Naive thymus-derived CD4-positive, alpha-beta T cell (primary cell): ENCODE results near the gene MYO7A. TPM values are rescaled to one million over a fixed set of nuclear protein-coding genes. Genes with fewer than 3 reads are reported as not detected.

Source experiments
- ATAC-seq: fragments of 150-1000 bp; cut with Tn5 transposase; 2 replicates; pipeline ENCODE4 v1.10.0; 2021; ENCODE audit warnings: mild to moderate bottlenecking, moderate library complexity
- CTCF ChIA-PET: fragments of 350-600 bp; sonication (Branson Sonifier 250); formaldehyde crosslinking; loops from one replicate; lab custom pipeline; 2021; ENCODE audit warnings: antibody characterized with exemption; lab: Charles Lee
- POLR2A ChIA-PET: fragments of 350-600 bp; sonication (Branson Sonifier 250); formaldehyde crosslinking; loops from one replicate; lab custom pipeline; 2021; ENCODE audit warnings: antibody characterized with exemption, inconsistent platforms; lab: Charles Lee
- DNase-seq, 9 donors: peaks; one replicate each; pipeline versions ENCODE4 v3.0.0 to v3.0.0-alpha.2; 2020 to 2022; ENCODE audit warnings: mixed read lengths in 1 of 9
- H3K27ac ChIP-seq: one replicate; pipeline ENCODE4 v1.7.0; 2013; ENCODE audit warnings: mild to moderate bottlenecking, low read depth, low read length, moderate library complexity
- H3K27me3 ChIP-seq, 2 donors: one replicate each; pipeline ENCODE4 v1.7.0; 2013; ENCODE audit warnings: low read length in 2 of 2, mild to moderate bottlenecking in 2 of 2, moderate library complexity in 2 of 2; ENCODE audit not compliant: control insufficient read depth in 2 of 2, insufficient read depth in 2 of 2
- H3K36me3 ChIP-seq, 3 experiments: 1 replicate in 2 of 3; 2 replicates in 1 of 3; pipeline ENCODE4 v1.7.0; 2013; ENCODE audit warnings: low read length in 3 of 3, mild to moderate bottlenecking in 3 of 3, moderate library complexity in 1 of 3; ENCODE audit not compliant: insufficient read depth in 3 of 3, control insufficient read depth in 2 of 3
- H3K4me1 ChIP-seq, 2 donors: one replicate each; pipeline ENCODE4 v1.7.0; 2013; ENCODE audit warnings: low read length in 2 of 2, mild to moderate bottlenecking in 2 of 2, moderate library complexity in 1 of 2; ENCODE audit not compliant: control insufficient read depth in 2 of 2, insufficient read depth in 2 of 2
- H3K4me3 ChIP-seq: 2 replicates; pipeline ENCODE4 v1.7.0; 2013; ENCODE audit warnings: mild to moderate bottlenecking, low read length
- H3K9me3 ChIP-seq, 3 experiments: 1 replicate in 2 of 3; 2 replicates in 1 of 3; pipeline ENCODE4 v1.7.0; 2013; ENCODE audit warnings: low read length in 3 of 3; ENCODE audit not compliant: control insufficient read depth in 2 of 3
- H3K27ac Mint-ChIP-seq, 9 donors: one replicate each; pipeline ENCODE4 v1.8.0; 2020 to 2022; ENCODE audit warnings: mixed read lengths in 9 of 9, mild to moderate bottlenecking in 8 of 9, moderate library complexity in 5 of 9, inconsistent platforms in 2 of 9
- H3K27me3 Mint-ChIP-seq, 5 donors: one replicate each; pipeline ENCODE4 v1.8.0; 2021 to 2022; ENCODE audit warnings: mixed read lengths in 5 of 5, mild to moderate bottlenecking in 1 of 5
- H3K36me3 Mint-ChIP-seq, 5 donors: one replicate each; pipeline ENCODE4 v1.8.0; 2020 to 2022; ENCODE audit warnings: mixed read lengths in 5 of 5, mild to moderate bottlenecking in 3 of 5, inconsistent platforms in 1 of 5
- H3K4me1 Mint-ChIP-seq, 7 donors: one replicate each; pipeline ENCODE4 v1.8.0; 2020 to 2022; ENCODE audit warnings: mixed read lengths in 7 of 7, mild to moderate bottlenecking in 3 of 7, inconsistent platforms in 1 of 7
- H3K4me3 Mint-ChIP-seq, 10 donors: one replicate each; pipeline ENCODE4 v1.8.0; 2020 to 2022; ENCODE audit warnings: mild to moderate bottlenecking in 10 of 10, mixed read lengths in 10 of 10, moderate library complexity in 6 of 10, inconsistent platforms in 2 of 10
- H3K9me3 Mint-ChIP-seq, 11 donors: one replicate each; pipeline ENCODE4 v1.8.0; 2020 to 2022; ENCODE audit warnings: mixed read lengths in 11 of 11, mild to moderate bottlenecking in 4 of 11, inconsistent platforms in 1 of 11, moderate library complexity in 1 of 11
- intact Hi-C, 2 donors: fragments of 100-400 bp; cut with micrococcal nuclease; formaldehyde crosslinking; loops; one replicate each; pipeline ENCODE4 v1.15.1; 2023
- polyA plus RNA-seq, 2 donors: library from polyadenylated mRNA; unstranded; fragments of 300-500 nt; fragmentation: Illumina TruSeq; gene quantifications; one replicate each; pipeline ENCODE4 v1.2.3, GENCODE V29; 2021
- total RNA-seq, 6 experiments: library from RNA in 5 of 6; stranded (reverse) in 5 of 6; gene quantifications; 1 replicate in 5 of 6; 2 replicates in 1 of 6; pipeline ENCODE4 v1.2.3 and lab custom pipeline; 2021 to 2026

The MYO7A gene
- total and polyA plus RNA-seq, 7 experiments from 2014 or later = 0.07 to 2.5 (median 0.27) TPM; not detected in 2

DNA sequence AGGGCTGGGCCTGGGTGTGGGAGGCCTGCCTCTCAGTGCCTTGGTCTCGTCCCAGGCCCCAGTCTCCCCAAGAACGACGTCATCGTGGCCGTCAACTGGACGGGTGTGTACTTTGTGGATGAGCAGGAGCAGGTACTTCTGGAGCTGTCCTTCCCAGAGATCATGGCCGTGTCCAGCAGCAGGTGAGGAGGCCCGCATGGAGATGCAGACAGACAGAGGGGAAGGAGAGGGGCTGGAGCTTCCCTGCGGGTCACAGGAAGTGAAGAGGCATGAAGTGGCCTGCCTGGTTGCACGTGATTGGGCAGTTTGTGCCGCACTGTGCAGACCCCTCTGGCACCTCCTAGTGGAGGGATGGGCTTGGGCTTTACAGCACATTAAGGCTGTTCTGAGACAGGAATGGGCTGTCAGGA, 70.4 kb downstream of the MYO7A start:
- ChIA-PET CTCF (no interaction called here), POLR2A (no interaction called here)
- Histone ChIP-seq H3K4me1 (no peaks in the 10 kb centered on the region), H3K9me3 (no peaks in the 10 kb centered on the region), H3K36me3 (no peaks in the 10 kb centered on the region), H3K4me3 (no peak overlapping the region), H3K27me3 (no peaks in the 10 kb centered on the region), H3K27ac (no peak overlapping the region)
- Mint-ChIP-seq H3K27me3 (no peaks in the 10 kb centered on the region), H3K36me3 (no peaks in the 10 kb centered on the region), H3K4me3 (no peak overlapping the region), H3K9me3 (no peaks in the 10 kb centered on the region), H3K27ac (peak overlapping the region in 1 of 9 donors; percentile 82), H3K4me1 (peaks cover 0 to 2% (median 0%) of the 10 kb centered on the region in 7 donors)
- no peak for ATAC-seq
- intact Hi-C loops = no loop called here
- no peak for DNase-seq

DNA sequence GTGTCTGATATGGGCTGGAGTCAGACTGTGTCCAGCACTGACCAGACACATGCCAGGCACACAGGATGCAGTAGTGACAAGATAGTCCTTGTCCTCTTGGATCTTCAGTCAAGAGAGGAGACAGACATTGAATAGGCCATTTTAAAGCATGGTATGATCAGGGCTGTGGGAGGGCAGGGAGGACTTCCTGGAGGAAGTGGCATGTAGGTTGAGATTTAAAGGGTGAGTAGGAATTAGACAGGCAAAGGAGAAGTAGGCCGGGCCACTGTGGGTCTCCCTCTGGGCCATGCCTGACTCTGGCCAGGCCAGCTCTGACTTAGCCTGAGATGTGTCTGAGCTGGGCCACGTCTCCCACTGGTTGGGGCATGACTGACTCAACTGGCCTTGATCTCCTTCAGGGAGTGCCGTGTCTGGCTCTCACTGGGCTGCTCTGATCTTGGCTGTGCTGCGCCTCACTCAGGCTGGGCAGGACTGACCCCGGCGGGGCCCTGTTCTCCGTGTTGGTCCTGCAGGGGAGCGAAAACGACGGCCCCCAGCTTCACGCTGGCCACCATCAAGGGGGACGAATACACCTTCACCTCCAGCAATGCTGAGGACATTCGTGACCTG, 71.2 kb downstream of the MYO7A start:
- intact Hi-C loops = no loop called here
- Histone ChIP-seq H3K27me3 (no peaks in the 10 kb centered on the region), H3K4me1 (no peaks in the 10 kb centered on the region), H3K27ac (no peak overlapping the region), H3K4me3 (no peak overlapping the region), H3K9me3 (no peaks in the 10 kb centered on the region), H3K36me3 (no peaks in the 10 kb centered on the region)
- Mint-ChIP-seq H3K27me3 (no peaks in the 10 kb centered on the region), H3K4me3 (no peak overlapping the region), H3K27ac (no peak overlapping the region), H3K9me3 (no peaks in the 10 kb centered on the region), H3K36me3 (no peaks in the 10 kb centered on the region), H3K4me1 (peaks cover 0 to 5% (median 0%) of the 10 kb centered on the region in 7 donors)
- ChIA-PET POLR2A (no interaction called here), CTCF (no interaction called here)
- DNase-seq = no peak
- ATAC-seq = no peak

DNA sequence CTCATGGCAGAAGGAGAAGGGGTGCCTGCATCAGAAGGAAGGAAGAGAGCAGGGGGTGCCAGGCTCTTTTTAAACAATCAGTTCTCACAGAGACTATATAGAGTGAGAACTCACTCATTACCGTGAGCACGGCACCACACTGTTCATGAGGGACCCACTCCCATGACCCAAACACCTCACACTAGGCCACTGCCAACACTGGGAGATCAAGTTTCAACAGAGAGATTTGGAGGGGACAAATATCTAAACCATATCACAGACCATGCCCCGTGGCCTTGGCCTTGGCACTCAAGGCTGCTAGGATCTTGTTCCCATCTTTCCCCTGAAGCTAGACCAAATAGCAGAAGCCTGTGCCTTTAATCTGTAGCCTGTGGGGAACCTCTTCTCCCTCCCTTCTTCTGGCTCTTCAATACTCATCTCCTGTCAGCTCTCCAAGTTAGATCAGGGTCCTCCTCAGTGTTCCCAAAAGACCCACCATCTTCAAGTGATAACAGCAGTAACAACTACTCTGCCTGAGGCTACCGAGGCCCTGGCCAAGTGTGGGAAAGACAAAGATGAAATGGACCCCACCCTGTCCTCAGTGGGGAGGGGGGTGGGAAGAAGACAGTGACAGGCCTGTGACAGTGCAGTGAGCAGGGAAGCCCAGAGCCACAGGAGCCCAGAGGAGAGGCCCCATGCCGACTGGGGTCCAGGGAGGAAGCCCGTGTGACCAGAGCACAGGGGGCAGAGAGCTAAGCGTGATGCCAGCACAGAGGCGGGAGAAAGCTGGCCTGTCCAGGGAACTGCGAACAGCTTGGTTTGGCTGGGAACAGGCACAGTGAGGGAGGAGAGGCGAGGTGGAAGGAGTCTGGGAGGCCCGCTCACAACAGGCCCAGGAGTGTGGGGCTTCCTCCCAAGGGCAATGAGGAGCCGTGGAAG, 72.6 kb downstream of the MYO7A start:
- peak overlapping the region in 1 of 9 donors; percentile 26 for H3K27ac Mint-ChIP-seq
- H3K36me3 ChIP-seq = no peaks in the 10 kb centered on the region
- DNase-seq (no peak), ATAC-seq (no peak)
- no peaks in the 10 kb centered on the region for H3K4me1 ChIP-seq
- H3K4me3 ChIP-seq = no peak overlapping the region
- peaks cover 0 to 5% (median 0%) of the 10 kb centered on the region in 7 donors for H3K4me1 Mint-ChIP-seq
- intact Hi-C loops = no loop called here
- ChIA-PET POLR2A (no interaction called here), CTCF (no interaction called here)
- H3K36me3 Mint-ChIP-seq = no peaks in the 10 kb centered on the region
- no peaks in the 10 kb centered on the region for H3K27me3 Mint-ChIP-seq
- H3K9me3 ChIP-seq = no peaks in the 10 kb centered on the region
- H3K4me3 Mint-ChIP-seq = no peak overlapping the region
- H3K27ac ChIP-seq = no peak overlapping the region
- H3K9me3 Mint-ChIP-seq = no peaks in the 10 kb centered on the region
- no peaks in the 10 kb centered on the region for H3K27me3 ChIP-seq

DNA sequence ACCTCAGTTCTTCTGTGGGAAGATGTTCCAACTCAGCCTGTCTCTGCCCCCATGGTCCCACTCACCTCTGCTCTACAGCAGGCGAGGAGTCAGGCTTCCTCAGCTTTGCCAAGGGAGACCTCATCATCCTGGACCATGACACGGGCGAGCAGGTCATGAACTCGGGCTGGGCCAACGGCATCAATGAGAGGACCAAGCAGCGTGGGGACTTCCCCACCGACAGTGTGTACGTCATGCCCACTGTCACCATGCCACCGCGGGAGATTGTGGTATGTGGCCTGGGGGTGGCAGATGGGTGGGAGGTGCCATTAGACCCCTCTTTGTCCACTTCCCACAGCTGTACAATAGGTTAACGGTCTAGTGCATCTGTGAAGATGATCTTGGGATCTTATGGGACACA, 73.3 kb downstream of the MYO7A start:
- H3K4me1 Mint-ChIP-seq = peaks cover 0 to 5% (median 0%) of the 10 kb centered on the region in 7 donors
- no peaks in the 10 kb centered on the region for H3K9me3 Mint-ChIP-seq
- intact Hi-C loops = no loop called here
- Histone ChIP-seq H3K27ac (no peak overlapping the region), H3K36me3 (no peaks in the 10 kb centered on the region), H3K4me1 (no peaks in the 10 kb centered on the region), H3K9me3 (no peaks in the 10 kb centered on the region), H3K27me3 (no peaks in the 10 kb centered on the region), H3K4me3 (no peak overlapping the region)
- H3K27ac Mint-ChIP-seq = no peak overlapping the region
- H3K36me3 Mint-ChIP-seq = no peaks in the 10 kb centered on the region
- ATAC-seq (no peak), DNase-seq (peak in 1 of 9 donors; percentile 3)
- H3K4me3 Mint-ChIP-seq = no peak overlapping the region
- H3K27me3 Mint-ChIP-seq = no peaks in the 10 kb centered on the region
- POLR2A ChIA-PET = no interaction called here
- CTCF ChIA-PET = no interaction called here

DNA sequence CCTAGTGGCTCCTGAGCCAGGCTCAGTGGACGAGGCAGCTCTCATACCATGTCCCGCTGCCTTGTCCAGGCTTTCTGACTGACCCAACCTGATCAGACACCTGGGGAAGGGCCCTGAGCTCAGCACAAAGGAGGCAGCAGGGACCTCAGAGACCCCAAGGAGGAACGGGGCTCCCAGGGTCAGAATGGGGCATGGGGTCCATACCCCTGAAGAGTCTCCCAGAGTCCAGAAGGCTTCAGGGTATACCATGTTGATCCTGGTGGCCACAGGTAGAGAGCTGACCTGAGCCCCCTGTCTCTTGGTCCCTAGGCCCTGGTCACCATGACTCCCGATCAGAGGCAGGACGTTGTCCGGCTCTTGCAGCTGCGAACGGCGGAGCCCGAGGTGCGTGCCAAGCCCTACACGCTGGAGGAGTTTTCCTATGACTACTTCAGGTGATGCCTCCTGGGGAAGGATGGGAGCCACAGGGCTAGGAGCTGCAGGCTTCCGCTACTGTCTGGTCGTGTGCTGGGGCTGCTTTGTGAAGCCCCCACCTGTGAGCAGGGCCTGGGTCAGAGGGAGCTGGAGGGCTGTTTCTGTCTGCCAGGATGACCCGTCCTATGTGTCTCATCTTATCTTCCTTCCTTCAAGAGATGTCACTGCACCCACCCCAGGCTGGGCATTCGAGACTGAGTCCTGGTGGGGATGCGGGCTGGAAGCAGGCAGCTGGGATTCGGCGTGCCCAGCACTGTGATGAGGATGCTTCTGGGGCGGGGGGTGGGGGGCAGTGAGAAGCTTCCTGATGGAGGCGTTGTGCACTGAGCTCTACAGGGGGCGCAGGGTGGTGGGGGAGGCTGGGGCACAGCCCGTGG, 74.2 kb downstream of the MYO7A start:
- Histone ChIP-seq H3K9me3 (no peaks in the 10 kb centered on the region), H3K36me3 (no peaks in the 10 kb centered on the region), H3K4me1 (no peaks in the 10 kb centered on the region), H3K27ac (no peak overlapping the region), H3K4me3 (no peak overlapping the region), H3K27me3 (no peaks in the 10 kb centered on the region)
- intact Hi-C loops = no loop called here
- ChIA-PET POLR2A (no interaction called here), CTCF (no interaction called here)
- peak in 1 of 9 donors; percentile 1 for DNase-seq
- ATAC-seq = no peak
- Mint-ChIP-seq H3K9me3 (no peaks in the 10 kb centered on the region), H3K27me3 (no peaks in the 10 kb centered on the region), H3K27ac (no peak overlapping the region), H3K36me3 (no peaks in the 10 kb centered on the region), H3K4me3 (no peak overlapping the region), H3K4me1 (peaks cover 0 to 5% (median 0%) of the 10 kb centered on the region in 7 donors)

DNA sequence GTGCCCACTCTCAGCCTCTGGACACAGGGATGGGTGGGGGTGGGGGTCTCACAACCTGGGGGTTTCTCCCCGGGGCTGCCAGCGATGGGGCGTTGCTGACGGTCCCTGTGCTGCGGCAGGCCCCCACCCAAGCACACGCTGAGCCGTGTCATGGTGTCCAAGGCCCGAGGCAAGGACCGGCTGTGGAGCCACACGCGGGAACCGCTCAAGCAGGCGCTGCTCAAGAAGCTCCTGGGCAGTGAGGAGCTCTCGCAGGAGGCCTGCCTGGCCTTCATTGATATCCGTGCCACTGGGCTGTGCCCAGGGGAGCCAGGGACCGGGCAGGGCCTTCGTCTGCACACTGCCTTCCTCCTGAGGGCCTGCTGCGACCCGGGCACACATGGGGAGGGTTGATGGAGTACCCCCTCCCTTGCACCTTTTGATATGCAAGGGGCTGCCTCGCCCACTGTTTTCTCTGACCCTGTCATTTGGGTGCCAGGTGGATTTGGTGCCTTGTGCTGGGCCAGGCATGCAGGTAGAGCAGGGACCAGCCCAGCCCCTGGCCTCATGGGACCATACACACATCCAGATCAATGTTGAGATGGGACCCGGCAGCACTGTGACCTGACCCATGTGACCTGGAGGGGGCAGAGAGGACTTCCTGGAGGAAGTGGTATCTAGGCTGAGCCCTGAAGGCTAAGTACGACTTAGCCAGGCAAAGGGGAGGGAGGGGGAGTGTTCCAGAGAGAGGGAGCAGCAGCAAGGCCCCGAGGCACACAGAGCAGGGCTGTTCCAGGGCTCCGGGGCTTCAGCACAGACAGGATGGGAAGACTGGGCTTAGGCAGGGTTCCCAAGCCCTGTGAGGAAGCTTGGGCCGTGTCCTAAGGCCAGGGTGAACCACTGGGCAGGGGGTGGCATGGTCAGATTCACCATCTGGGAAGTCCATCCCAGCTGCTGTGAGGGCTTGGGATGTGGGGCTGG, 75.2 kb downstream of the MYO7A start:
- no peaks in the 10 kb centered on the region for H3K9me3 ChIP-seq
- ATAC-seq (no peak), DNase-seq (no peak)
- intact Hi-C loops = no loop called here
- Mint-ChIP-seq H3K9me3 (no peaks in the 10 kb centered on the region), H3K4me1 (peaks cover 0 to 5% (median 0%) of the 10 kb centered on the region in 7 donors), H3K27ac (no peak overlapping the region), H3K4me3 (no peak overlapping the region), H3K27me3 (no peaks in the 10 kb centered on the region), H3K36me3 (no peaks in the 10 kb centered on the region)
- no peak overlapping the region for H3K27ac ChIP-seq
- H3K27me3 ChIP-seq = no peaks in the 10 kb centered on the region
- no peaks in the 10 kb centered on the region for H3K36me3 ChIP-seq
- ChIA-PET CTCF (interaction anchor here (0.6 to 1.5 kb wide), 2 partner anchors 16 to 45 kb away, joined by 3 read pairs; no protein-coding TSS in a partner anchor), POLR2A (no interaction called here)
- no peaks in the 10 kb centered on the region for H3K4me1 ChIP-seq
- no peak overlapping the region for H3K4me3 ChIP-seq
